SK-N-SH (cell line): ENCODE results near the gene AQP1. TPM values are rescaled to one million over a fixed set of nuclear protein-coding genes. Genes with fewer than 3 reads are reported as not detected.

ENCODE experiments used
- CTCF ChIA-PET: fragments of 300-600, 350-600 bp; formaldehyde crosslinking; extraction: SDS; loops from one replicate; lab custom pipeline; 2021; lab: Yijun Ruan, JAX
- POLR2A ChIA-PET: fragments of 350-600 bp; sonication (Branson Sonifier 250); formaldehyde crosslinking; extraction: SDS; loops from one replicate; lab custom pipeline; 2020; ENCODE audit warnings: antibody characterized with exemption, inconsistent platforms; lab: Yijun Ruan, JAX
- DNase-seq: peaks from one replicate; pipeline ENCODE4 v3.0.0; 2012
- H2AFZ ChIP-seq: fragments of 200-600 bp; sonication (generic); 2 replicates; pipeline ENCODE4 v1.8.1; 2016; ENCODE audit warnings: antibody characterized with exemption, mild to moderate bottlenecking, low read depth
- H3F3A ChIP-seq: fragments of 200-600 bp; sonication (generic); replicated peaks from 2 replicates; pipeline ENCODE3; 2016; ENCODE audit warnings: antibody characterized with exemption, mild to moderate bottlenecking; ENCODE audit not compliant: insufficient read depth
- H3K27ac ChIP-seq, 2 experiments: fragments of 200-500 bp in 1 of 2; fragments of 200-600 bp in 1 of 2; sonication (Bioruptor generic) in 1 of 2; sonication (generic), shearing (Covaris generic) in 1 of 2; 2 replicates each; pipeline versions ENCODE4 v1.5.1 to v1.6.1; 2014 to 2016; ENCODE audit warnings: low read depth in 2 of 2, inconsistent platforms in 1 of 2, low read length in 1 of 2, mild to moderate bottlenecking in 1 of 2, mixed read lengths in 1 of 2
- H3K27me3 ChIP-seq: fragments of 200-600 bp; sonication (generic), shearing (Covaris generic); 2 replicates; pipeline ENCODE4 v1.6.1; 2016; ENCODE audit warnings: mixed run types; ENCODE audit not compliant: insufficient read depth
- H3K36me3 ChIP-seq, 2 experiments: fragments of 200-500 bp in 1 of 2; fragments of 200-600 bp in 1 of 2; sonication (Bioruptor generic) in 1 of 2; sonication (generic) in 1 of 2; replicated peaks in 1 of 2; 2 replicates each; pipeline versions ENCODE3 to v1.5.1; 2014 to 2016; ENCODE audit warnings: low read length in 1 of 2, mild to moderate bottlenecking in 1 of 2; ENCODE audit not compliant: insufficient read depth in 2 of 2, control insufficient read depth in 1 of 2
- H3K4me1 ChIP-seq, 2 experiments: fragments of 200-500 bp in 1 of 2; fragments of 200-600 bp in 1 of 2; sonication (Bioruptor generic) in 1 of 2; sonication (generic), shearing (Covaris generic) in 1 of 2; 2 replicates each; pipeline versions ENCODE4 v1.5.1 to v1.6.1; 2014 to 2016; ENCODE audit warnings: low read depth in 1 of 2, low read length in 1 of 2, mixed run types in 1 of 2; ENCODE audit not compliant: insufficient read depth in 2 of 2, control insufficient read depth in 1 of 2
- H3K4me2 ChIP-seq: fragments of 200-600 bp; sonication (generic), shearing (Covaris generic); 2 replicates; pipeline ENCODE4 v1.6.1; 2017; ENCODE audit warnings: mixed run types
- H3K4me3 ChIP-seq, 2 experiments: fragments of 200-500 bp in 1 of 2; fragments of 200-600 bp in 1 of 2; sonication (Bioruptor generic) in 1 of 2; sonication (generic), shearing (Covaris generic) in 1 of 2; 2 replicates each; pipeline versions ENCODE4 v1.5.1 to v1.8.1; 2014 to 2016; ENCODE audit warnings: low read depth in 2 of 2, inconsistent platforms in 1 of 2, low read length in 1 of 2, mild to moderate bottlenecking in 1 of 2, mixed read lengths in 1 of 2, moderate library complexity in 1 of 2
- H3K79me2 ChIP-seq: fragments of 200-600 bp; sonication (generic); 2 replicates; pipeline ENCODE4 v1.8.1; 2017; ENCODE audit warnings: mild to moderate bottlenecking; ENCODE audit not compliant: insufficient read depth
- H3K9ac ChIP-seq: fragments of 200-600 bp; sonication (generic); 2 replicates; pipeline ENCODE4 v1.6.1; 2017; ENCODE audit warnings: mixed run types
- H3K9me2 ChIP-seq: fragments of 200-600 bp; sonication (generic); 2 replicates; pipeline ENCODE4 v1.6.1; 2017; ENCODE audit warnings: mixed run types
- H3K9me3 ChIP-seq: fragments of 200-600 bp; sonication (generic); 2 replicates; pipeline ENCODE4 v1.6.1; 2017; ENCODE audit warnings: mixed run types, mild to moderate bottlenecking, moderate library complexity
- H4K20me1 ChIP-seq: fragments of 200-600 bp; sonication (generic); 2 replicates; pipeline ENCODE4 v1.6.1; 2017; ENCODE audit warnings: mild to moderate bottlenecking, mixed run types; ENCODE audit not compliant: insufficient read depth
- CTCF ChIP-seq: fragments of 200-600 bp; sonication (generic); IDR thresholded peaks from 2 replicates; pipeline ENCODE4 v1.6.1; 2017; ENCODE audit warnings: antibody characterized with exemption, mild to moderate bottlenecking, moderate library complexity
- EP300 ChIP-seq, 2 experiments: IDR thresholded peaks; 2 replicates each; pipeline versions ENCODE4 v1.4.0 to v1.6.1; 2012; ENCODE audit warnings: borderline replicate concordance in 1 of 2, low read depth in 1 of 2, low read length in 1 of 2
- EZH2phosphoT487 ChIP-seq: fragments of 200-600 bp; sonication (generic); IDR thresholded peaks from 2 replicates; pipeline ENCODE4 v1.6.1; 2017; ENCODE audit warnings: low read depth, mixed run types, mild to moderate bottlenecking, antibody characterized with exemption, moderate library complexity, borderline replicate concordance
- FOXJ3 ChIP-seq: sonication (generic); formaldehyde crosslinking; IDR thresholded peaks from 2 replicates; pipeline ENCODE4 v1.5.1; 2020; ENCODE audit warnings: mild to moderate bottlenecking, missing genetic modification reagents
- GABPA ChIP-seq: IDR thresholded peaks from 2 replicates; pipeline ENCODE4 v1.4.0; 2012; ENCODE audit warnings: low read depth, mild to moderate bottlenecking
- NFIC ChIP-seq: IDR thresholded peaks from 2 replicates; pipeline ENCODE4 v1.4.0; 2012; ENCODE audit warnings: borderline replicate concordance
- RCOR1 ChIP-seq: fragments of 150-350 bp; IDR thresholded peaks from 2 replicates; pipeline ENCODE4 v1.6.1; 2017; ENCODE audit warnings: antibody characterized with exemption, low read length
- RFX5 ChIP-seq: IDR thresholded peaks from 2 replicates; pipeline ENCODE4 v1.6.1; 2012; ENCODE audit warnings: mild to moderate bottlenecking, improper control_type of control experiment, low read length
- TCF12 ChIP-seq: IDR thresholded peaks from 2 replicates; pipeline ENCODE4 v1.4.0; 2012
- TEAD4 ChIP-seq: IDR thresholded peaks from 2 replicates; pipeline ENCODE4 v1.4.0; 2012; ENCODE audit warnings: mild to moderate bottlenecking, borderline replicate concordance; ENCODE audit not compliant: insufficient read depth
- USF2 ChIP-seq: fragments of 150-350 bp; IDR thresholded peaks from 2 replicates; pipeline ENCODE4 v1.6.1; 2017; ENCODE audit warnings: antibody characterized with exemption, low read length, low read depth, borderline replicate concordance
- WGBS: methylation state at CpG from one replicate; pipeline ENCODE4 v1.1.6; 2017; ENCODE audit warnings: low lambda C conversion rate; 5-methylcytosine and 5-hydroxymethylcytosine counted together
- polyA plus RNA-seq, 3 experiments: library from polyadenylated mRNA; depleted of rRNA; stranded (reverse); fragments of >200 nt; gene quantifications; 2 replicates each; pipeline ENCODE4 v1.2.3, GENCODE V29; 2012

The AQP1 gene
- polyA plus RNA-seq, 1 of the 3 experiments (the other 2 are of a cell fraction) = 1.7 TPM

- no peaks in the 10 kb centered on the region for H4K20me1 ChIP-seq
- no peaks in the 10 kb centered on the region for H3K79me2 ChIP-seq
- TF ChIP-seq TCF12 (no peak), TEAD4 (no peak)
- no peaks in the 10 kb centered on the region for H3K9me2 ChIP-seq
- no peaks in the 10 kb centered on the region for H3K9me3 ChIP-seq
- no peaks in the 10 kb centered on the region for H3K27me3 ChIP-seq
- H3K4me2 ChIP-seq = no peak overlapping the region
- H3F3A ChIP-seq = no peaks in the 10 kb centered on the region
- no peak overlapping the region for H3K9ac ChIP-seq
- no peak overlapping the region for H3K4me3 ChIP-seq
- H2AFZ ChIP-seq = no peak overlapping the region
- no peaks in the 10 kb centered on the region for H3K36me3 ChIP-seq
- H3K4me1 ChIP-seq = peaks cover 0 to 13% of the 10 kb centered on the region in 2 experiments; a peak in 1 of 4 replicates
- no peak overlapping the region for H3K27ac ChIP-seq
- POLR2A ChIA-PET = interaction anchor here (1.0 to 1.3 kb wide), 3 partner anchors 11 to 40 kb away, joined by 3 to 4 read pairs (median 4); no protein-coding TSS in a partner anchor
- DNase-seq = no peak
- CTCF ChIA-PET = interaction anchor here (6.5 kb wide), 1 partner anchor 41 kb away, joined by 25 read pairs; no protein-coding TSS in a partner anchor
- 81% methylated on average over 12 of the region's 12 CpGs for WGBS
Observed at GRCh38 chr7:30898411-30898810, 13.2 kb upstream of the AQP1 start.

- Histone ChIP-seq H4K20me1 (no peaks in the 10 kb centered on the region), H3K79me2 (no peaks in the 10 kb centered on the region), H3K4me3 (no peak overlapping the region), H3K36me3 (no peaks in the 10 kb centered on the region), H3K4me2 (no peak overlapping the region), H3K9me2 (no peaks in the 10 kb centered on the region), H3F3A (no peaks in the 10 kb centered on the region), H3K4me1 (peaks cover 0 to 13% of the 10 kb centered on the region in 2 experiments; a peak in 1 of 4 replicates), H3K27me3 (no peaks in the 10 kb centered on the region), H3K9me3 (no peaks in the 10 kb centered on the region), H2AFZ (no peak overlapping the region), H3K9ac (no peak overlapping the region), H3K27ac (no peak overlapping the region)
- 88% methylated on average over 7 of the region's 7 CpGs for whole genome bisulfite sequencing
- POLR2A ChIA-PET = interaction anchor here (0.9 to 1.3 kb wide), 2 partner anchors 11 to 28 kb away, joined by 3 read pairs; no protein-coding TSS in a partner anchor
- TF ChIP-seq EZH2phosphoT487 (no peak), GABPA (no peak), USF2 (no peak), FOXJ3 (no peak), NFIC (no peak), RFX5 (no peak), EP300 (IDR thresholded peaks at IDR 0.05; ENCODE audit: borderline replicate concordance in 1 of 2, low read depth in 1 of 2, low read length in 1 of 2) (no peak)
- no peak for DNase-seq
- CTCF ChIA-PET = interaction anchor here (0.8 to 6.5 kb wide), 2 partner anchors 12 to 40 kb away, joined by 5 to 25 read pairs; no protein-coding TSS in a partner anchor
Observed at GRCh38 chr7:30899066-30899465, 12.6 kb upstream of the AQP1 start.

DNA sequence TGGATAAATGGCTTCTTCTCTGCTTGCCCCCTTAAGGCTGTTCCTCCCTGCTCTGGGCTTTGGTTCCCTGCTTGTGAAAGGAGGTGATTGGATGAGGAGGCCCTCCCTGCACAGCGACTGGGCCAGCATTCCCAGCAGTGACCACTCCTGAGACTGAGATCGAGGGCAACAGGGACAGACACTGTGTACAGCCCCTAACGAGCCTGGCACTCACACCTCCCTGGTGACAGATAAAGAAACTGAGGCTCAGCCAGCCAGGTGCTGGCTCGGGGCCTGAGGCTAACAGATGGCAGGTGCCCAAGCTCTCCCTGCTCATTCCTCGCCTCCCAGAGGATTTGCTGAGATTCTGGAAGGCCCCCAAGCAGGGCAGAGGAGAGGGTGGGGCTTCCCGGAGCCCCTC lies 12.0 kb upstream of the AQP1 start:
- POLR2A ChIA-PET = interaction anchor here (0.9 to 1.3 kb wide), 2 partner anchors 10 to 29 kb away, joined by 3 read pairs; no protein-coding TSS in a partner anchor
- WGBS = 81% methylated on average over 6 of the region's 6 CpGs
- DNase-seq = no peak

More for the DNA sequence above, 12.0 kb upstream of the AQP1 start:
- peaks cover 0 to 17% of the 10 kb centered on the region in 2 experiments; a peak in 1 of 4 replicates for H3K4me1 ChIP-seq
- H3F3A ChIP-seq = no peaks in the 10 kb centered on the region
- TF ChIP-seq RCOR1 (no peak), GABPA (no peak), CTCF (no peak)
- CTCF ChIA-PET = interaction anchor here (0.8 to 6.5 kb wide), 4 partner anchors 12 to 39 kb away, joined by 3 to 25 read pairs (median 6); no protein-coding TSS in a partner anchor
- no peak overlapping the region for H3K4me3 ChIP-seq
- no peak overlapping the region for H3K27ac ChIP-seq
- H3K9me2 ChIP-seq = no peaks in the 10 kb centered on the region
- no peaks in the 10 kb centered on the region for H3K79me2 ChIP-seq
- H4K20me1 ChIP-seq = no peaks in the 10 kb centered on the region
- no peaks in the 10 kb centered on the region for H3K27me3 ChIP-seq
- H2AFZ ChIP-seq = no peak overlapping the region
- H3K9me3 ChIP-seq = no peaks in the 10 kb centered on the region
- no peaks in the 10 kb centered on the region for H3K36me3 ChIP-seq
- H3K4me2 ChIP-seq = no peak overlapping the region
- H3K9ac ChIP-seq = no peak overlapping the region
